HCT116 (cell line): ENCODE measurements around the gene NBL1. TPM values are rescaled to one million over a fixed set of nuclear protein-coding genes. Genes with fewer than 3 reads are reported as not detected.

ENCODE experiments used
- ATAC-seq: fragments of 200-7000 bp; cut with Tn5 transposase; 2 replicates; pipeline ENCODE4 v1.9.1; 2020; ENCODE audit warnings: mild to moderate bottlenecking, moderate library complexity
- BruUV-seq: library from RNA; stranded (reverse); fragments of 400-500 nt; replicated peaks from 2 replicates; lab custom pipeline; 2021; lab: Mats Ljungman, UMichigan
- CTCF ChIA-PET: fragments of 300-600 bp; sonication (Branson Sonifier 250); formaldehyde crosslinking; loops from one replicate; lab custom pipeline; 2021; ENCODE audit warnings: antibody characterized with exemption; lab: Charles Lee
- POLR2A ChIA-PET: fragments of 300-600, 350-600 bp; sonication (Branson Sonifier 250); formaldehyde crosslinking; loops from one replicate; lab custom pipeline; 2021; ENCODE audit warnings: antibody characterized with exemption; lab: Charles Lee
- RAD21 ChIA-PET, 2 experiments: fragments of 300-600 bp; sonication (Branson Sonifier 250); formaldehyde crosslinking; loops; one replicate each; lab custom pipeline; 2023; ENCODE audit warnings: low total read pairs in 2 of 2; ENCODE audit not compliant: uncharacterized antibody in 2 of 2, unreplicated experiment in 2 of 2, low non-redundant PET in 1 of 2; lab: Charles Lee
- DNase-seq: peaks from one replicate; pipeline ENCODE4 v3.0.0-alpha.2; 2010; ENCODE audit warnings: low read depth, low spot score
- H2AFZ ChIP-seq: fragments of 200-600 bp; shearing (Covaris generic), sonication (generic); 2 replicates; pipeline ENCODE4 v1.6.1; 2017; ENCODE audit warnings: low read depth, mixed run types, mixed read lengths, antibody characterized with exemption, low read length; ENCODE audit not compliant: poor library complexity, severe bottlenecking
- H3K27ac ChIP-seq: 2 replicates; pipeline ENCODE4 v1.5.1; 2012; ENCODE audit warnings: low read depth, low read length
- H3K27me3 ChIP-seq: fragments of 200-600 bp; sonication (generic); 2 replicates; pipeline ENCODE4 v1.6.1; 2016; ENCODE audit warnings: mixed run types, low read length, mixed read lengths; ENCODE audit not compliant: insufficient read depth
- H3K36me3 ChIP-seq, 2 experiments: fragments of 200-500 bp in 1 of 2; fragments of 200-600 bp in 1 of 2; sonication (Bioruptor generic) in 1 of 2; sonication (generic) in 1 of 2; 2 replicates each; pipeline versions ENCODE4 v1.5.1 to v1.6.1; 2014 to 2016; ENCODE audit warnings: low read length in 2 of 2, inconsistent platforms in 1 of 2, mixed read lengths in 1 of 2, mixed run types in 1 of 2; ENCODE audit not compliant: insufficient read depth in 2 of 2, control insufficient read depth in 1 of 2
- H3K4me1 ChIP-seq, 2 experiments: fragments of 200-600 bp in 1 of 2; sonication (generic) in 1 of 2; 2 replicates each; pipeline versions ENCODE4 v1.5.1 to v1.6.1; 2012 to 2017; ENCODE audit warnings: low read length in 2 of 2, inconsistent platforms in 1 of 2, mild to moderate bottlenecking in 1 of 2, mixed read lengths in 1 of 2, mixed run types in 1 of 2, moderate library complexity in 1 of 2; ENCODE audit not compliant: insufficient read depth in 2 of 2, control insufficient read depth in 1 of 2
- H3K4me2 ChIP-seq: fragments of 200-600 bp; sonication (generic); 2 replicates; pipeline ENCODE4 v1.6.1; 2017; ENCODE audit warnings: mixed run types, low read length, mixed read lengths
- H3K4me3 ChIP-seq, 2 experiments: fragments of 200-600 bp in 1 of 2; sonication (generic) in 1 of 2; replicated peaks in 1 of 2; 2 replicates each; pipeline ENCODE4 v1.5.1; 2011 to 2016; ENCODE audit warnings: low read length in 2 of 2, control low read depth in 1 of 2, low read depth in 1 of 2, mild to moderate bottlenecking in 1 of 2, mixed read lengths in 1 of 2, mixed run types in 1 of 2
- H3K79me2 ChIP-seq: fragments of 200-600 bp; sonication (generic); 2 replicates; pipeline ENCODE4 v1.6.1; 2017; ENCODE audit warnings: mild to moderate bottlenecking, mixed run types, low read length, moderate library complexity, mixed read lengths; ENCODE audit not compliant: insufficient read depth
- H3K9ac ChIP-seq: fragments of 200-600 bp; sonication (generic); 2 replicates; pipeline ENCODE4 v1.6.1; 2016; ENCODE audit warnings: low read length, mixed read lengths
- H3K9me2 ChIP-seq: fragments of 200-600 bp; sonication (generic), shearing (Covaris generic); 2 replicates; pipeline ENCODE4 v1.6.1; 2017; ENCODE audit warnings: mixed run types, mild to moderate bottlenecking, moderate library complexity; ENCODE audit not compliant: insufficient read depth
- H3K9me3 ChIP-seq, 2 experiments: fragments of 200-500 bp in 1 of 2; fragments of 200-600 bp in 1 of 2; sonication (Bioruptor generic) in 1 of 2; sonication (generic) in 1 of 2; 2 replicates each; pipeline ENCODE4 v1.6.1; 2014 to 2017; ENCODE audit warnings: low read length in 2 of 2, mixed read lengths in 2 of 2, inconsistent platforms in 1 of 2, low read depth in 1 of 2, mild to moderate bottlenecking in 1 of 2, mixed run types in 1 of 2, moderate library complexity in 1 of 2; ENCODE audit not compliant: control insufficient read depth in 1 of 2, insufficient read depth in 1 of 2
- H4K20me1 ChIP-seq: fragments of 200-600 bp; sonication (generic), shearing (Covaris generic); 2 replicates; pipeline ENCODE4 v1.6.1; 2017; ENCODE audit warnings: mixed run types, mild to moderate bottlenecking, moderate library complexity; ENCODE audit not compliant: insufficient read depth
- ATF3 ChIP-seq: IDR thresholded peaks from 2 replicates; pipeline ENCODE4 v1.6.1; 2012
- CEBPB ChIP-seq: IDR thresholded peaks from 2 replicates; pipeline ENCODE4 v1.6.1; 2012; ENCODE audit warnings: low read depth
- CTCF ChIP-seq, 3 experiments: fragments of 200-600 bp in 1 of 3; sonication (generic) in 1 of 3; IDR thresholded peaks in 2 of 3; conservative IDR thresholded peaks in 1 of 3; 2 replicates each; pipeline ENCODE4 v1.5.1; 2012 to 2017; ENCODE audit warnings: low read depth in 2 of 3, low read length in 2 of 3, antibody characterized with exemption in 1 of 3, borderline replicate concordance in 1 of 3, control low read depth in 1 of 3, mild to moderate bottlenecking in 1 of 3, mixed read lengths in 1 of 3, mixed run types in 1 of 3, moderate library complexity in 1 of 3; ENCODE audit not compliant: insufficient read depth in 1 of 3
- ELF1 ChIP-seq: IDR thresholded peaks from 2 replicates; pipeline ENCODE4 v1.6.1; 2012; ENCODE audit warnings: low read depth, borderline replicate concordance
- EZH2phosphoT487 ChIP-seq: fragments of 200-600 bp; IDR thresholded peaks from 2 replicates; pipeline ENCODE4 v1.6.1; 2018; ENCODE audit warnings: antibody characterized with exemption, borderline replicate concordance
- FOSL1 ChIP-seq: IDR thresholded peaks from 2 replicates; pipeline ENCODE4 v1.6.1; 2012; ENCODE audit warnings: low read depth
- POLR2AphosphoS5 ChIP-seq: IDR thresholded peaks from 2 replicates; pipeline ENCODE4 v1.6.1; 2011; ENCODE audit warnings: mild to moderate bottlenecking, low read depth, low read length, moderate library complexity
- RAD21 ChIP-seq: IDR thresholded peaks from 2 replicates; pipeline ENCODE4 v1.6.1; 2012; ENCODE audit warnings: low read depth, mild to moderate bottlenecking
- SIN3A ChIP-seq: IDR thresholded peaks from 2 replicates; pipeline ENCODE4 v1.6.1; 2012; ENCODE audit warnings: low read depth
- TCF7L2 ChIP-seq: IDR thresholded peaks from 2 replicates; pipeline ENCODE4 v1.7.0; 2011; ENCODE audit warnings: borderline replicate concordance, inconsistent platforms; ENCODE audit not compliant: insufficient read depth, insufficient read length; ENCODE audit errors: extremely low read depth
- intact Hi-C: fragments of 100-400 bp; cut with micrococcal nuclease; formaldehyde crosslinking; loops from 2 replicates; pipeline ENCODE4 v1.10.0; 2022
- total RNA-seq: library from RNA; stranded (reverse); gene quantifications from one replicate; pipeline ENCODE4 v1.2.1, GENCODE V29; 2021; ENCODE audit not compliant: unreplicated experiment
- TF ChIP-seq, protein P1 (sequence below): IDR thresholded peaks from 2 replicates; pipeline ENCODE4 v1.6.1; 2012; ENCODE audit warnings: low read depth

NBL1 gene
- total RNA-seq, 1 experiment from 2014 or later, result 75.4 TPM

DNA sequence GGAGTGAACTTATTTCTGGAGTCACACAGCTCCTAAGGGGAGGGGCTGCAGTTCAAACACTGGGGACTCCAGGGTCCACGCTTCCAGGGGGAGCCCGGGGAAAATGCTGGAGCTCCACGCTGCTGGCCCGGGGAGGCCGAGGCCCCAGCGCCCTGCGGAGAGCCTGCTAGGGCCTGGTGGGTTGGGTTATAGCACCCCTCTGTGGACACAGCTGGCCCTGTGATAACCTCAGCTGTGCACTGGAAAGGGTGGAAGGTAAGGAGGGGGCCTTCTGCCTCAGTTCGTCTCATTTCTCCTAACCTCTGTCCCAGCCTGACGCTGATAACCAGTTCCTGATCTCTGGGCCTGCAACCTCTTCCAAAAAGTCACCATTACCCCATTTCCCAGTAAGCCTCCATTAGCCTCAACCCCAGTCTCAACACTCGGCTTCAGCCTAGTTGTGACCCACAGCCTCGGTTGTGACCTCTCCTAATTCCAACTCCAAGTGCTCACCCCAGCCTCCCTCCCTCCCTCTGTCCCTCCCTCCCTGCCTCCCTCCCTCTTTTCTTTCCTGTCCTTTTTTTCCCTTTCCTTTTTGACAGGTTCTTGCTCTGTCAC lies 7.1 kb downstream of the NBL1 start:
- H3K4me2 ChIP-seq, result no peak overlapping the region
- ChIA-PET POLR2A (interaction anchor here (0.7 kb wide), 1 partner anchor 148 kb away, joined by 7 read pairs; no protein-coding TSS in a partner anchor), CTCF (interaction anchor here (0.7 to 1.4 kb wide), 12 partner anchors 9 to 1054 kb away, joined by 3 to 7 read pairs (median 3); no protein-coding TSS in a partner anchor), RAD21 (no interaction called here)
- peaks cover 17 to 42% of the 10 kb centered on the region in 2 experiments for H3K4me1 ChIP-seq
- no peaks in the 10 kb centered on the region for H3K9me3 ChIP-seq
- H3K36me3 ChIP-seq, result no peaks in the 10 kb centered on the region
- no TSS peak for BruUV-seq
- H3K27ac ChIP-seq, result no peak overlapping the region
- H3K27me3 ChIP-seq, result no peaks in the 10 kb centered on the region
- peaks cover 65% of the 10 kb centered on the region for H3K79me2 ChIP-seq
- no peaks in the 10 kb centered on the region for H3K9me2 ChIP-seq
- no peak overlapping the region for H2AFZ ChIP-seq
- no peak overlapping the region for H3K4me3 ChIP-seq
- ATAC-seq, result peak; percentile 53
- DNase-seq, result no peak
- intact Hi-C loops, result loop anchor here (5.0 to 10.0 kb wide), 2 partner anchors 214 to 746 kb away; partner anchors contain the start of gene ALDH4A1
- TF ChIP-seq CTCF (IDR thresholded peaks at IDR 0.05 in 2 of 3, conservative IDR thresholded peaks at IDR 0.05 in 1 of 3; ENCODE audit: borderline replicate concordance in 1 of 3, insufficient read depth in 1 of 3, low read depth in 2 of 3, low read length in 2 of 3) (peak; percentile 49 to 66 (median 55); a peak in 5 of 6 replicates), ATF3 (no peak), EZH2phosphoT487 (no peak), POLR2AphosphoS5 (no peak), TCF7L2 (no peak), CEBPB (no peak), RAD21 (peak; percentile 82), FOSL1 (no peak), SIN3A (no peak), ELF1 (no peak)
- TF ChIP-seq, protein P1, sequence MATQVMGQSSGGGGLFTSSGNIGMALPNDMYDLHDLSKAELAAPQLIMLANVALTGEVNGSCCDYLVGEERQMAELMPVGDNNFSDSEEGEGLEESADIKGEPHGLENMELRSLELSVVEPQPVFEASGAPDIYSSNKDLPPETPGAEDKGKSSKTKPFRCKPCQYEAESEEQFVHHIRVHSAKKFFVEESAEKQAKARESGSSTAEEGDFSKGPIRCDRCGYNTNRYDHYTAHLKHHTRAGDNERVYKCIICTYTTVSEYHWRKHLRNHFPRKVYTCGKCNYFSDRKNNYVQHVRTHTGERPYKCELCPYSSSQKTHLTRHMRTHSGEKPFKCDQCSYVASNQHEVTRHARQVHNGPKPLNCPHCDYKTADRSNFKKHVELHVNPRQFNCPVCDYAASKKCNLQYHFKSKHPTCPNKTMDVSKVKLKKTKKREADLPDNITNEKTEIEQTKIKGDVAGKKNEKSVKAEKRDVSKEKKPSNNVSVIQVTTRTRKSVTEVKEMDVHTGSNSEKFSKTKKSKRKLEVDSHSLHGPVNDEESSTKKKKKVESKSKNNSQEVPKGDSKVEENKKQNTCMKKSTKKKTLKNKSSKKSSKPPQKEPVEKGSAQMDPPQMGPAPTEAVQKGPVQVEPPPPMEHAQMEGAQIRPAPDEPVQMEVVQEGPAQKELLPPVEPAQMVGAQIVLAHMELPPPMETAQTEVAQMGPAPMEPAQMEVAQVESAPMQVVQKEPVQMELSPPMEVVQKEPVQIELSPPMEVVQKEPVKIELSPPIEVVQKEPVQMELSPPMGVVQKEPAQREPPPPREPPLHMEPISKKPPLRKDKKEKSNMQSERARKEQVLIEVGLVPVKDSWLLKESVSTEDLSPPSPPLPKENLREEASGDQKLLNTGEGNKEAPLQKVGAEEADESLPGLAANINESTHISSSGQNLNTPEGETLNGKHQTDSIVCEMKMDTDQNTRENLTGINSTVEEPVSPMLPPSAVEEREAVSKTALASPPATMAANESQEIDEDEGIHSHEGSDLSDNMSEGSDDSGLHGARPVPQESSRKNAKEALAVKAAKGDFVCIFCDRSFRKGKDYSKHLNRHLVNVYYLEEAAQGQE, result no peak
- TF ChIP-seq, all 23 proteins: peak for 2
- H3K9ac ChIP-seq, result no peak overlapping the region
- no peaks in the 10 kb centered on the region for H4K20me1 ChIP-seq
